HG03097 (cell line): Measurements from ENCODE around the gene DVL2.
"Not testable (repeated sequence)": the region's sequence is repeated elsewhere in the genome, so short reads cannot be mapped to it uniquely, and the experiment has no call there.

Source experiments
- ATAC-seq: cut with Tn5 transposase; IDR thresholded peaks from one replicate; pipeline ENCODE4 v1.9.1; 2021; ENCODE audit not compliant: unreplicated experiment, low FRiP score

DVL2 gene

DNA sequence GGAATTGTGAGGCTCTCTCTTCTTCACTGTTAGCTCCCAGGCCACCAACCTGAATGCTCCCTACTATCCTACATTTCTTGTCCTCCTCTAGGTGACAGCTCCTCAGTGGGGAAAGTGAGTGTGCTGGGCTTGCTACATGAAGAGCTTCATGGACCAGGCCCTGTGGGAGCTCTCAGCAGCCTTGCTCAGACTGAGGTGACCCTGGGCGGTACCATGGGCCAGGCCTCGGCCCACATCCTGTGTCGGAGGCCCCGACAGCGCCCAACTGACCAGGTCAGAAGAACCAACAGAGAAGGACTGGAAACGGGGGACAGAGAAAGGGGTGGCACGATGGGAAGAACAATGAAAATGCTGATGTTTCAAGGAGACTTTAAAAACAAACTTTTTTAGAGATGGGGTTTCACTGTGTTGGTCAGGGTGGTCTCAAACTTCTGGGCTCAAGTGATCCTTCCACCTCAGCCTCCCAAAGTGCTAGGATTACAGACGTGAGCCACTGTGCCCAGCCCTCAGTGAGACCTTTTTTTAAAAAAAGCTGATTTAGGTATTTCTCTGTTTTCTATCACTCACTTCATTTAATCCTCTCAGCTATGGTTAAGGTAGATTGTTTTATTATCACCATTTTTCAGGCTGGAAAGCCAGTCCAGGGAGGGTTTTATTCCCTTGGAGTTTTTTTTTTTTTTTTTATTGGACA, 22.6 kb upstream of the DVL2 start:
- no peak for ATAC-seq

GRCh38 chr17:7254511-7254910, 20.2 kb upstream of the DVL2 start:
- ATAC-seq = no peak

DNA sequence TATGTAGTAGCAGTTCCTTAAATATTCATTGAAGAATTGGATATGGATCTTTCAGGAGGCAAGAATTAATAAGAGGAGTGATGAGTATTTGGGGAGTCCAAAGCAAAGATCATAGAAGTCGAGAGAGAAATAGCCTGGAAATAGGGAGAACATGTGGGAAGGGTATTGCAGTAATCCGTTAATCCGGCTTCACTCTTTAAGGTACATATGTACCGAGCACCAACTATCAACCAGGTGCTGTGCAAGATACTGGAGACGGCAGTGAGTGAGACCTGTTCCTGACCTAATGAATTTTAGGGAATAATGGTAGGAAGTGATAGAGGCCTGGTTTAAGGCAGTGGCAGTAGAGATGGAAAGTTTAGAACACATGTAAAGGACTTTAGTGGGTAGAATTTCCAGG, 18.8 kb upstream of the DVL2 start:
- ATAC-seq = no peak

- ATAC-seq = peak; percentile 47
Measured at GRCh38 chr17:7252176-7253043, 18.1 kb upstream of the DVL2 start, which contains the start of gene ELP5. TSS of gene ELP5 (plus strand) at chr17:7252215. CDS start at chr17:7252551, 336 bp downstream.

- ATAC-seq = peak; percentile 84
Measured at GRCh38 chr17:7251661-7252175, 17.4 kb upstream of the DVL2 start, which contains the start of gene CTDNEP1. TSS of gene CTDNEP1 (minus strand) at chr17:7251734. CDS start at chr17:7251296, 438 bp downstream.

- no peak for ATAC-seq
Measured at GRCh38 chr17:7250695-7251627, 16.6 kb upstream of the DVL2 start.

DNA sequence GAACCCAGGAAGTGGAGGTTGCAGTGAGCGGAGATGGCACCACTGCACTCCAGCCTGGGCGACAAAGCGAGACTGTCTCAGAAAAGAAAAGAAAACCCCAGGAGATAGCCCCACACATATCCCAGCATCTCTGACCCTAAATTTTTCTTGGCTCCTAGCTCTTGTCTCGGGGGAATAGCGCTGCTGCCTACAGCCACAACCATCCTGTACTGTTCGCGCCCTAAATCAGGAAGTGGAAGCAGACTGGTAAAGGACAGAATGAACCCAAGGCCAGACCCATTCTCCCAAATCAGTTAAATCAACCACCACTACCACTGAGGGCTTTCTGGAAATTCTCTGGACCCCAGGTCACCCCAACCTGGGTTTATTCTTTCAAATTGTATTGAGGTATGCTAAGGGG, 15.5 kb upstream of the DVL2 start:
- ATAC-seq = no peak

- no peak for ATAC-seq
Measured at GRCh38 chr17:7249214-7249613, 14.9 kb upstream of the DVL2 start.

GRCh38 chr17:7248796-7249195, 14.5 kb upstream of the DVL2 start:
- no peak for ATAC-seq

DNA sequence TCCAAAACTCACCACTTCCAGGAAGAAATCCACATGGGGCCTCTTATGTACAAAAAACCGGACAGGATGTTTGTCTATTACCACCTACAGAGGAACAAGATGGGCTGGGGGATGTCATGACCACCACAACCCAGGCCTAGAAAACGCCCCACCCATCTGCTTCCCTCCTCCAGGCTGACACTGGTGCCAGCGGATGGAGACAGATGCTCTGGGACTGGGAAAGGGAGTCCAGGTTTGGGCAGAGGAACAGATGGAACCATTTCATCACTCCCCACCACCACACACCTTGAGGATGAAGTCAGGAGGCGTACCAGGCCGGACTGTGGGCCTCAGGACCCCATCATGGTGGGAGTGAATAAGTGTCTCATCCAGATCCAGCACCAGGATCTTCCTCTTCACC, 12.5 kb upstream of the DVL2 start:
- ATAC-seq = no peak

DNA sequence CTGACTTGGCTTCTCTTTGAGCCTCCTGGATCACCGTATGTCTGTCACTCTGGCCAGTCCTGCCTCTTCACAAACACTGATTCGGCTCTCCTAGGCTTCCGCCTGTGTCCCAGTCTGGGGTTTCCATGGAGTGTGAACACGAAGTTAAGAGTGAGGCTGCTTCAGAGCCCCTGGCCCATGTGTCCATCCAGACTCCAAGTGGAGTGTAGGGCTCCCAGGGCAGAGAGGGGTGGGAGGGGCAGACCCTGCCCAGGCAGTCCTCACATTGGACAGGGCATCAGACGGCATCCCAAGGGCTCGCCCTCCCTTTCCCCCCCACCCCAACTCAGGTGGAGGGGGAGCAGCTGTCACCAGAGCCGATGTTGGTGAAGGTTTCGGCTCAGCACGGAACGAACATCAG, 9.5 kb upstream of the DVL2 start:
- not testable (repeated sequence) for ATAC-seq

DNA sequence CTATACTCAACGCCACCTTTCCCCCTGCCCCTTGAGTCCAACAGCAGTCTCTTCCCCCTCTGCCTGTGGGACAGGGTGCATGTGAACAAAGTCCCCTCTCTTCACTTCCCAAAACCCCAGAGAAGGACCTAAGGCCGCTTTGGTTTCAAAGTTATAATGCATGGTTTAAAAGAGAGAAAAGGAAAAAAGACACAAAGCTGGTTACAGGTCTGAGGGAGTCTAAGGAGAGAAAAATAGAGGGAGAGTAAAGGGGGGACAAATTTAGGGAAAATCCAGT, 9.1 kb upstream of the DVL2 start:
- ATAC-seq = no peak

GRCh38 chr17:7242717-7243452, 8.6 kb upstream of the DVL2 start:
- ATAC-seq = peak; percentile 43

DNA sequence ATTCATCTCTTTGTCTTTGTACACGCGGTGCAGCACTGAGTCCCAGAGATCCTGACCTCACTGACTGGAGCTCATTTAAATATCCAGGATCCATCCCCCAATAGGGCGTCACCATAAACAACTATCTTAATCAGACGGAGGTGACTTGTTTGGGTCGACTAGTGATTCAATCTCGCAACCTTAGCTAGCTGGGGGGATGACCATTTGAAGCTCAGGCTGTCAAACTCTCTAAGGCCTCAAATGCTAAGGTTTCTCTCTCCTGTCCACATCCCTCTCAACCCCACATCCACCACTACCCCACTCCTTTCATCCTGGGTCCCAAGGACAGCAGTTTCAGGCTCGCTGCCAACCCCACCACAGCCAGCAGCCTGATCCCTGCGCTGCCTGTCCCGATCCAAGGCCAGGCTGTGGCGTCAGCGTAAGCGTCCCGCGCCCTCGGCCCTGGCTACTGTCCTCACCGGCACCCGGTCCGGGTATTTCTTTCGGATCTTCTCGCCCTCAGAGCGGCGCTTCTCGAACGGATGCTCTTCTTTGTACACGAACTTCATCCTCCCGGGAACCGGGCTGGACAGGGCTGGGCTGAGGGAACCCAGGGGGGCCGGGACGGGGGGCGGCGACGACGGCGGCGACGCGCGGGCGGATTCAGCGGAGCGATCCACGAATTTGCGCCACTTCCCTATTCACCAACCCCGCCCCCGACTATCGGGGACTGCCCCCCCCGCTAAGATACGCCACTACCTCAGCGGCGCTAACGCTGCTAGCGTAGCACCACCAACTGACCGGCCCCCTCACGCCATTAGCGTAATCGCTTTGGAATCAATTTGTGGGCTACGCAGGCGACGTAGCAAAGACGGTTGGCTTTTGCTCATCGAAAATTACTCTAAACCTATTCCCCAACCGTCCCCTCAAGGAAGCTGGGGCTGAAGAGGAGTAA, 7.7 kb upstream of the DVL2 start, which contains the start of gene GABARAP:
Gene GABARAP (minus strand): TSS at position 667 of the 934 bp plus-strand sequence. CDS start 119 bp downstream, at position 548.
- ATAC-seq = peak; percentile 35

DNA sequence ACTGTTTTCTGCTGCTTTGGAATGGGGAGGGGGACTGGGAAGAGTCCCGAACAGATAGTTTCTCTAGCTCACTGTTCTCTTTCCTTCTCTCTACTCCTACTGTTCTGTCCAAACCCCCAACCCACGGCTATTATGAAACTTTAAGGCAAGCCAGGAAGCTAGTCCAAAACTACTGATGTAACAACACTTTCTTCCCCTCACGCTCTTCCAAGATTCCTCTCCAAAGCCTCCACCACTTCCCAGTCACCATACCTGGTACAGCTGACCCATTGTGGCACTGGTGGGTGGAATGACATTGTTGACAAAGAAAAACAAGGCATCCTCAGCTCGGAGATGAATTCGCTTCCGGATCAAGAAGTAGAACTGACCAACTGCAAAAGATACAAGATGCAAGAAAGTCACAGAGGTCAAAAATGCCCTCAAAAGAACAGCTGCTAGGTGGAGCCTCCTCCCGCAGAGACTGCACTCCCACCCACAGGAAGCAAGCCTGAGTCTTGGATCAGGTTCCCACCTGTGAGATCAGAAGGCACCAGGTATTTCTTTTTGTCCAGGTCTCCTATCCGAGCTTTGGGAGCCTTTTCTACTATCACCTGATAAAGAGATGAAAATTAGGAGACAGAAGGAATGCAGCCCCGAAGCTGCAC, 6.9 kb upstream of the DVL2 start:
- ATAC-seq = no peak

- ATAC-seq = no peak
Measured at GRCh38 chr17:7240375-7240774, 6.1 kb upstream of the DVL2 start.

DNA sequence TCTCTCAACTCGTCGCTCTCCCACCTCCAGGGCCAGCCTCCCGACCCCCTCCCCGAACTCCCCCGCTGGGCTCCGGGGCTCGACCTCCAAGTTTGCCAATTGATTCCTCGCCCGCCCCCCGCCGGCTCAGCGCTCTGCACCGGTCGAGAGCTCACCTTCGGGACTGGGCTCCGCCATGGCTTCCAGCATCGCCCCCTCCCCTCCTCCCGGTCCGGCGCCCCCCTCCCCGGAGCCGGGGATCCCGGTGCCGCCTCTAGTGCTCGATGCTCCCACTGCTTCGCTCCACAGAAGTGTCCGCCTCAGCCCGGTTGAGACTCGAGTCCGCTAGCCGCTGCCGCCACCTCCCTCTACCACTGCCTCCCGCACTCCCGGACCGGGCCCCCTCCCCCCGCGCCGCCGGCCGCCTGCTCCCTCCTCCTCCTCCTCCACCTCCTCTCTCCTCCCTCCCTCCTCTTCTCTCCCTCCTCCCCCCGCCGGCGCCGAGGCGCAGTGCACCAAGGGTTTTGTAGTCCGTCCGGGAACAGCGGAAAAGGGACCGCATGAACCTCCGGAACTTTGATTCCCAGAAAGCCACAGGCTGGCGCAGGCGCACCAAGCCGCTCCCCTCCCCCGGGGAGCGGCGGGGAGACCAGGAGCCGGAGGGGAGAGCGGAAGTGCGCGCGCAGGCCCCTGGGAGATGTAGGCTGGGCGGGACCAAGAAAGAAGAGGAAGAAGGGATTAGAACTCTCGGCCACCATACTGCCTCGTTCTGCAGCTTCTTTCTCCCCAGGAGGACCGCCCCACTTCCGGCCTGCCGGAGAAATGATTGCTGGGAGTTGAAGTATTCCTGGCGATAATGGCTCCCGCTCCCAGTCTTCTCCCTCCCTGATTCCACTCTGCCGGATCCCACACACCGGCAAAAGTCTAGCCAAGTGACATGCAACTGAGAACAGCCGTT, 5.0 kb upstream of the DVL2 start, which contains the start of gene PHF23:
Gene PHF23 (minus strand): TSS at position 367 of the 937 bp plus-strand sequence. CDS start 178 bp downstream, at position 189.
- ATAC-seq = peak; percentile 47
